Activated CD4-positive, alpha-beta memory T cell treated with anti-CD3 and anti-CD28 coated beads for 36 hours (primary cell): ENCODE data around the gene QRICH1. TPM values are rescaled to one million over a fixed set of nuclear protein-coding genes. Genes with fewer than 3 reads are reported as not detected.

Source experiments
- CTCF ChIA-PET: fragments of 350-600 bp; sonication (Branson Sonifier 250); formaldehyde crosslinking; loops from one replicate; lab custom pipeline; 2021; ENCODE audit warnings: antibody characterized with exemption, inconsistent platforms; lab: Charles Lee
- POLR2A ChIA-PET: fragments of 350-600 bp; sonication (Branson Sonifier 250); formaldehyde crosslinking; loops from one replicate; lab custom pipeline; 2021; ENCODE audit warnings: antibody characterized with exemption; lab: Charles Lee
- DNase-seq: peaks from one replicate; pipeline ENCODE4 v3.0.0-alpha.2; 2020
- H3K27ac Mint-ChIP-seq: one replicate; pipeline ENCODE4 v1.8.0; 2021; ENCODE audit warnings: mixed read lengths
- H3K27me3 Mint-ChIP-seq: one replicate; pipeline ENCODE4 v1.8.0; 2021; ENCODE audit warnings: mixed read lengths
- H3K36me3 Mint-ChIP-seq: one replicate; pipeline ENCODE4 v1.8.0; 2021; ENCODE audit warnings: mixed read lengths
- H3K4me1 Mint-ChIP-seq: one replicate; pipeline ENCODE4 v1.8.0; 2021; ENCODE audit warnings: low read depth, mixed read lengths
- H3K4me3 Mint-ChIP-seq: one replicate; pipeline ENCODE4 v1.8.0; 2021; ENCODE audit warnings: mild to moderate bottlenecking, mixed read lengths
- H3K9me3 Mint-ChIP-seq: one replicate; pipeline ENCODE4 v1.8.0; 2021; ENCODE audit warnings: mixed read lengths
- intact Hi-C: fragments of 100-400 bp; cut with micrococcal nuclease; formaldehyde crosslinking; loops from one replicate; pipeline ENCODE4 v1.15.1; 2023
- total RNA-seq, 2 experiments: library from RNA; stranded (reverse); gene quantifications; one replicate each; pipeline ENCODE4 v1.2.3, GENCODE V29; 2021

Gene QRICH1
- total RNA-seq, 2 experiments from 2014 or later: 124 to 128 TPM

DNA sequence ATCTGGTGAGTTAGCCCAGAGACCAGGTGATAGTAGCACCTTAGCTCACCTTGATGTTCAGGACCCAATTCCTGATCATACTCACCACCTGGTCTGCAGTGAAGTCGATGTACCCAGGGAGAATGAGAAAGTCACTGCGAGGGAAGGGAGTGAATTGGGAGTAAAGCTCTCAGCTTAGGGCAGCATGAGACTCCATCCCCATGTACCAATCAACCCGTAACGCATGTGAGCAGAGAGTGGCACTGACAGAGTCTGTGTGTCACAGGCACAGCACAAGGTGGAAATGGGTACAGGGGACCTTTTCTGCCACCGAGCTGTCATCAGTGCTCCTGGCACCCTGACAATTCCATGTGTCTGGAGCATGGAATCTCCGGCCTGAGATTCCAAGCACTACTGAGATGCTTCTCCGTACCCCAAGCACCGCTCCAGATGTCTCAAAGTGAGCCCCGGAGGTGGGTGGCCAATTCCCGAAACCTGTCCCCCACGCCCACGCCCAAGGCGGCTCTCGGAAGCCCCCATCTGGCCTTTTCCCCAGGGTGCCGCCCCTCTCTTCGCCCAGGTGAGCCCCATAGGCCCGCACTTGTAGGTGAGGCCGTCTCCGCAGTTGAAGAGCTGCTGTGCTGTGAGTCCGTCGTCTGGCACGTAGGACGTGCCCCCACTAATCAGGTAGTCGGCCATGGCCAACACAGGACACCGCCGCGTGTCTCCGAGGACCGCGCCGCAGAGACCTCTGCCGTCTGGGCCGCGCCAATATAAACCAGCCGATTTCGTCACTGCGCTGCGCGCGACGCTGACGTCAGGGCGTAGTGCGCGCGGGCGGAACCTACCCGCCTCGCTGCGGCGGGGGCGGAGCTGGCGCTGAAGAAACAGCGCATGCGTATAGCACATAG, 65.0 kb downstream of the QRICH1 start, which contains the start of gene IMPDH2:
Gene IMPDH2, minus strand, starts transcription at position 726 of the 890 bp plus-strand sequence. Its CDS starts 48 bp downstream, at position 678.
- POLR2A ChIA-PET: interaction anchor here (0.6 to 1.9 kb wide), 8 partner anchors 9 to 1933 kb away, joined by 3 to 21 read pairs (median 6); partner anchors contain the start of genes QRICH1, USP19 and WDR6
- Mint-ChIP-seq H3K9me3 (no peaks in the 10 kb centered on the region), H3K4me3 (peak within 1 kb of the TSS; percentile 86), H3K4me1 (peaks cover 43% of the 10 kb centered on the region), H3K27me3 (no peaks in the 10 kb centered on the region), H3K36me3 (peaks cover 62% of the 10 kb centered on the region), H3K27ac (peak within 1 kb of the TSS; percentile 89)
- intact Hi-C loops: loop anchor here (1.0 to 10.0 kb wide), 6 partner anchors 8 to 416 kb away; partner anchors contain the start of genes RHOA, TCTA and USP4
- CTCF ChIA-PET: interaction anchor here (0.6 to 1.8 kb wide), 9 partner anchors 8 to 65 kb away, joined by 3 to 13 read pairs (median 3); partner anchors contain the start of genes P4HTM and QRICH1
- peak; percentile 95 for DNase-seq

DNA sequence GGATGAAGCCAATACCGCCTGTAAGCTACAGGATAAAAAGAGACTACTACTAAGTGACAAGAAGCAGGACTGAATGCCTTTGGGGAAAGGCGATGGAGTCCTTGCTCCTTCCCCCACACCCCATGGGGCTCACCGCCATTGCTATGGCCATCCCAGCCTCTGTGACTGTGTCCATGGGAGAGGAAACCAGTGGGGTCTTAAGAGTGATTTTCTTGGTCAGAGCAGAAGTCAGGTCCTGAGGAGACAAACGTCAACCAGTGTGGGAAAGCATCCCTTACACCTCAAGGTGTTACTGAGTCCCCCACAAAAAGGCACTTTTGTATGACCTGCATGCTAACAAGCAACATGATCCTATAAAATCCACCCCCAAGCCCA, 65.6 kb downstream of the QRICH1 start:
- H3K36me3 Mint-ChIP-seq: peaks cover 67% of the 10 kb centered on the region

DNA sequence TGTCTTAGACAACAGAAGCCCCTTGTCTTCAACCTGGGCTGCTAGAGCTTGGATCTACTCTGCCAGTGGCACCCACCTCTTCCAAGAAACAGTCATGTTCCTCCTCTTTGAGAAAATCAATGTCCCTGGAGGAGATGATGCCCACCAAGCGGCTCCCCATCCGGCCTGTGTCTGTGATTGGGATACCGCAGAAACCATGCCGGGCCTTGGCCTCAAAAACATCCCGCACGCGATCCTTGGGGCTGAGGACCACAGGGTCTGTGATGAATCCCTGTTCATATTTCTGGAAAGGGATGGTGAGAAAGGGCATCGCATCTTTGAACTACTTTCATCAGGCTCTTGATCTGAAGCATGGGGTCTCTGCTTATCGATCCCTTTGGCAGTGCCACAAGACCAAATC, 66.2 kb downstream of the QRICH1 start:
- H3K4me1 Mint-ChIP-seq: peaks cover 54% of the 10 kb centered on the region
- intact Hi-C loops: loop anchor here (2.0 to 10.0 kb wide), 5 partner anchors 39 to 417 kb away; partner anchors contain the start of genes RHOA, TCTA and USP4
- no peak for DNase-seq
- H3K27ac Mint-ChIP-seq: peak overlapping the region; percentile 89
- POLR2A ChIA-PET: no interaction called here
- peaks cover 73% of the 10 kb centered on the region for H3K36me3 Mint-ChIP-seq
- CTCF ChIA-PET: no interaction called here
- no peaks in the 10 kb centered on the region for H3K27me3 Mint-ChIP-seq
- H3K4me3 Mint-ChIP-seq: peak overlapping the region; percentile 86
- H3K9me3 Mint-ChIP-seq: no peaks in the 10 kb centered on the region

More for the DNA sequence above, 65.6 kb downstream of the QRICH1 start:
- intact Hi-C loops: loop anchor here (2.0 to 10.0 kb wide), 5 partner anchors 39 to 417 kb away; partner anchors contain the start of genes RHOA, TCTA and USP4
- H3K27ac Mint-ChIP-seq: peak overlapping the region; percentile 89
- POLR2A ChIA-PET: interaction anchor here (1.8 to 1.9 kb wide), 4 partner anchors 8 to 66 kb away, joined by 9 to 21 read pairs (median 18); partner anchors contain the start of genes QRICH1 and WDR6
- no peaks in the 10 kb centered on the region for H3K9me3 Mint-ChIP-seq
- no peak for DNase-seq
- peaks cover 48% of the 10 kb centered on the region for H3K4me1 Mint-ChIP-seq
- CTCF ChIA-PET: interaction anchor here (0.7 to 1.8 kb wide), 2 partner anchors 41 to 65 kb away, joined by 3 to 10 read pairs; partner anchors contain the start of gene QRICH1
- H3K4me3 Mint-ChIP-seq: peak overlapping the region; percentile 86
- no peaks in the 10 kb centered on the region for H3K27me3 Mint-ChIP-seq

DNA sequence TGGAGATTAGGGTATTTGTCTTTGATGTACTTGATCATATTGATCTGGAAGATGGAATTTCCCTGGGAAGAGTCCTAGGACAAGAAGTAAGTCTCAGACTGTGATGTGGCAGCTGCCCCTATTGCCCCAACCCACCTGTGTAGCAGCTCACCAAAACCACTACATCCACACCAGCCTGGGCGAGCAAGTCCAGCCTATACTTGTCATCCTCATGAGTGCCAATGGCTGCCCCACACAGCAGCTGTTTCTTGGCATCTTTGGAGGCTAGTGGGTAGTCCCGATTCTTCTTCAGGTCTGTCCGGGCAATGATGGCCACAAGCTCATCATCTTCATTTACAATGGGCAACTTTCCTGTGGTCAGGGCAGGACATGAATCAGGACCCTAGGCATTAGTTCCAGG, 67.3 kb downstream of the QRICH1 start:
- DNase-seq: no peak
- Mint-ChIP-seq H3K9me3 (no peaks in the 10 kb centered on the region), H3K4me1 (peaks cover 54% of the 10 kb centered on the region), H3K4me3 (no peak overlapping the region), H3K36me3 (peaks cover 71% of the 10 kb centered on the region), H3K27ac (peak overlapping the region; percentile 18), H3K27me3 (no peaks in the 10 kb centered on the region)
- intact Hi-C loops: loop anchor here (10.0 kb wide), 3 partner anchors 318 to 418 kb away; partner anchors contain the start of genes RHOA, TCTA and USP4
- CTCF ChIA-PET: interaction anchor here (0.8 to 1.2 kb wide), 3 partner anchors 9 to 38 kb away, joined by 3 read pairs; partner anchors contain the start of genes DALRD3 and WDR6
- POLR2A ChIA-PET: interaction anchor here (0.7 kb wide), 1 partner anchor 68 kb away, joined by 3 read pairs; no protein-coding TSS in a partner anchor

DNA sequence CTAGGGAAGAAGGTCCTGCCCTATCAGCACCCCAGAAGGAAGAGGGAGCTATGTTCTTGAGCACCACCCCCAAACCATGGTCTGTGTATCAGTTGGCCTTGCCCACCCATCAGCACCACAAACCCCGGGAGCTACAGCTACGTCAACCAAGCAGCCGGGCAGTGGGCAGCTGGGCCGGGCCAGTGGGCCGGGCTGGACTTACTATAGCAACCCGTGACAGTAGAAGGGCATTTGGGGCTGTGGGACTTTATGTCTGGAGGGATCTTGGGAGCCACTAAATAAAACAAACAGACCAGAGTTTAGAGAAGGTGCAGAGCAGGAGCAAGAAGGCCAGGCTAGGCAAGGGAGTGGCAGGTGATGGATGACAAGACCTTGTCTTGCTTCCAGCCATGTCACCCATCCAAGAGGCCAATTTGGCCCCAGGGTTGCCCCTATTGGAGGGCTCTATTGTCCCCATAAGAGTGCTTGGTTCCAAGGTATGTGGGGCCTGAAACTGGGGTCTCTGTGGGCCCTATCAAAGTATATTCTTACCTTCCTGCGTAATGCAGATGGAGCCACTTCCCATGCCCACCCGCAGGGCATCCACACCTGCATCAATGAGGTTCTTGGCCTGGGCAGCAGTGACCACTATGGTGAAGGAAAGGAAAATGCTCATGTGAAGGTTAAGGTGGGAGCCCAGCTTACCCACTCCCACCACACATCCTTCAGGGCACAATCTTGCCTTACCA, 67.9 kb downstream of the QRICH1 start:
- POLR2A ChIA-PET: interaction anchor here (1.1 kb wide), 2 partner anchors 15 to 18 kb away, joined by 3 to 6 read pairs; partner anchors contain the start of gene WDR6
- Mint-ChIP-seq H3K27me3 (no peaks in the 10 kb centered on the region), H3K27ac (peak overlapping the region; percentile 24), H3K9me3 (no peaks in the 10 kb centered on the region), H3K4me3 (peak overlapping the region; percentile 18), H3K36me3 (peaks cover 69% of the 10 kb centered on the region), H3K4me1 (peaks cover 54% of the 10 kb centered on the region)
- intact Hi-C loops: loop anchor here (10.0 kb wide), 3 partner anchors 319 to 419 kb away; partner anchors contain the start of genes RHOA, TCTA and USP4
- CTCF ChIA-PET: interaction anchor here (1.0 to 1.2 kb wide), 3 partner anchors 8 to 68 kb away, joined by 3 read pairs; partner anchors contain the start of genes DALRD3, QRICH1 and WDR6
- DNase-seq: no peak

DNA sequence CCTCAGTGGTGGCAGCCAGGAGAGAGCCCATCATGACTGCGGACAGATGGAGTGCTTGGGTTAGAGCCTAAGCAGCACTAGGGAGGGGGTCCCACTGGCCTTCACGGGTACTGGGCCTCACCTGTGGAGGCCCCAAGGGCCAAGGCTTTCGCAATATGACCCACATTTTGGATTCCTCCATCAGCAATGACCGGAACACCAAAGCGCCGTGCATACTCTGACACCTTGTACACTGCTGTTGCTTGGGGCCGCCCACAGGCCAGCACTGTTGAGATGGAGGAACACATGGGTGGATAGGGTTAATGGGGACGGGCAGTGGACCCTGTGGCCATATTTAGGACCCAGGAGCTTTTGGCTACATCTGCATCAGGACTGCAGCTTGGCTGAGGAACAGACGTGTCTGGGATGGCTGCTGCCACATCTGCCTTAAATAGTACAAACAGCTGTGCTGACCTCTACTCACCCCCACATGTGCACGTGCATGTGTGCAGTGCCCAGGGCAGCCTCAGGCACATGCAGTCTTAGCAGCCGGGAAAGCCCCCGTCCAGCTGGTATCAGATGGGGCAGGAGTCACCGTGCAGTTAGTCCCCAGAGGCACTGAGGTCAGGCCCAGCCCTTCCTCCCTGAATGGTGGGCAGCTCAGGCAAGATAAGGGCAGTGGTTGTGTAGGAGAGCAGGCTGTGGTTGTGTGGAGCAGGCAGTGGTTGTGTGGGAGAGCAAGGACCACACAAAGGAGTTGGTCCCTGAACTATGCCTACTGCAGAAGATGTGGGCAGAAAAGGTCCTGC, 68.7 kb downstream of the QRICH1 start:
- no peaks in the 10 kb centered on the region for H3K27me3 Mint-ChIP-seq
- H3K9me3 Mint-ChIP-seq: no peaks in the 10 kb centered on the region
- DNase-seq: no peak
- peaks cover 55% of the 10 kb centered on the region for H3K4me1 Mint-ChIP-seq
- H3K36me3 Mint-ChIP-seq: peaks cover 65% of the 10 kb centered on the region
- CTCF ChIA-PET: interaction anchor here (1.0 to 6.3 kb wide), 2 partner anchors 36 to 69 kb away, joined by 3 to 88 read pairs; partner anchors contain the start of genes P4HTM and QRICH1
- peak overlapping the region; percentile 18 for H3K4me3 Mint-ChIP-seq
- H3K27ac Mint-ChIP-seq: peak overlapping the region; percentile 24
- intact Hi-C loops: loop anchor here (10.0 kb wide), 3 partner anchors 320 to 420 kb away; partner anchors contain the start of genes RHOA, TCTA and USP4
- POLR2A ChIA-PET: interaction anchor here (0.8 to 9.7 kb wide), 4 partner anchors 14 to 65 kb away, joined by 3 to 135 read pairs (median 5); partner anchors contain the start of gene WDR6

DNA sequence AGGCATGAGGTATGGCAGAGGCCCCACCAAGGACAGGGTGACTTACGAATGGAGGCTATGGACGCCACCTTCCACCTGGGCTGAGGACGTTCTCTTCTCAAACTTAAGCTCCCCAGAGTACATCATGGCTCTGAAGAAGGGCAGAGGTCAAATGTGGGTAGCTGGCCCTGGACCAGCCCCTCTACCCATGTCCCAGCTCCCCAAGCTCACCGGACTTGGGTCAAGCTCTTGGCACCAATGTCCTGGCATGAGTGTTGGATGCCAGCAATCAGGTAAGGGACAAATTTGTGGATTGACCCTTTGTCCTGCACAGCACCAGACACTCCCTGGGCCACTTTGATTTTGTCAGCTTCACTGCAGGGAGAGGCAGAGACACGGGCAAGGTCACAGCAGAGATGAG, 69.4 kb downstream of the QRICH1 start:
- CTCF ChIA-PET: interaction anchor here (1.3 to 6.3 kb wide), 2 partner anchors 17 to 35 kb away, joined by 5 to 88 read pairs; partner anchors contain the start of genes P4HTM and WDR6
- no peak for DNase-seq
- POLR2A ChIA-PET: interaction anchor here (0.7 to 9.7 kb wide), 4 partner anchors 15 to 70 kb away, joined by 3 to 135 read pairs (median 4); partner anchors contain the start of genes QRICH1 and WDR6
- Mint-ChIP-seq H3K36me3 (peaks cover 62% of the 10 kb centered on the region), H3K9me3 (no peaks in the 10 kb centered on the region), H3K27ac (no peak overlapping the region), H3K4me1 (peaks cover 60% of the 10 kb centered on the region), H3K27me3 (no peaks in the 10 kb centered on the region), H3K4me3 (no peak overlapping the region)
- intact Hi-C loops: loop anchor here (5.0 to 10.0 kb wide), 4 partner anchors 307 to 420 kb away; partner anchors contain the start of genes IP6K2, RHOA, TCTA and USP4

DNA sequence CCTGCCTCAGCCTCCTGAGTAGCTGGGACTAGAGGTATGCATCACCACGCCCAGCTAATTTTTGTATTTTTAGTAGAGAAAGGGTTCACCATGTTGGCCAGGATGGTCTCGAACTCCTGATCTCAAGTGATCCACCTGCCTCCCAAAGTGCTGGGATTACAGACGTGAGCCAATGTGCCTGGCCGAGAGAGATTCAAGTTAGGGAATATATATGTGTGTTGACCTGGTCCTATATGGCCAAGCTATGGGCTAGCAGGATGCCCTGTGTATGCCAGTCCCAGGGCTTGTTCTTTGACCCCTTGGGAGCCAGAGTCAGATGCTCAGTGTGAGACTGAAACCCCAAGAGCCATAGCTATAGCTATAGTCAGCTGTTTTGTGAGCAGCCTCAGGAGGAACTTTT, 70.1 kb downstream of the QRICH1 start:
- CTCF ChIA-PET: interaction anchor here (1.3 to 6.3 kb wide), 2 partner anchors 16 to 35 kb away, joined by 5 to 88 read pairs; partner anchors contain the start of genes P4HTM and WDR6

DNA sequence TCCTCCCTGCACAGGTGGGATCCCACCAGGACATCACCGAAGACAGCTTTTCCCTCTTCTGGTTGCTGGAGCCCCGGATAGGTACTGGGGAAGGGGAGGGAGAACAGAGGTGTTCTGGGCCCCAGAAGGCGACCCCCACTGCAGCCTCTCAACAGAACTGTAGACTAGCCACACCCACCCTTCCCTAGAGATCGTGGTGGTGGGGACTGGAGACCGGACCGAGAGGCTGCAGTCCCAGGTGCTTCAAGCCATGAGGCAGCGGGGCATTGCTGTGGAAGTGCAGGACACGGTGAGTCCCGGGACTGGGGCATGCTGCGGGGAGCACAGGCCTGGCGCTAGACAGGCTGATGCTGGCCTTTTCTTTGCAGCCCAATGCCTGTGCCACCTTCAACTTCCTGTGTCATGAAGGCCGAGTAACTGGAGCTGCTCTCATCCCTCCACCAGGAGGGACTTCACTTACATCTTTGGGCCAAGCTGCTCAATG, 71.1 kb downstream of the QRICH1 start:
- intact Hi-C loops: loop anchor here (5.0 to 10.0 kb wide), 4 partner anchors 305 to 422 kb away; partner anchors contain the start of genes IP6K2, RHOA, TCTA and USP4
- ChIA-PET POLR2A (interaction anchor here (1.0 to 9.7 kb wide), 9 partner anchors 9 to 550 kb away, joined by 3 to 135 read pairs (median 10); partner anchors contain the start of genes ARIH2, P4HTM, QRICH1 and USP4), CTCF (interaction anchor here (1.2 to 6.3 kb wide), 8 partner anchors 8 to 426 kb away, joined by 3 to 88 read pairs (median 17); partner anchors contain the start of genes P4HTM, QRICH1 and WDR6)
- Mint-ChIP-seq H3K9me3 (no peaks in the 10 kb centered on the region), H3K4me3 (peak overlapping the region; percentile 97), H3K27ac (peak overlapping the region; percentile 98), H3K27me3 (no peaks in the 10 kb centered on the region), H3K4me1 (peaks cover 57% of the 10 kb centered on the region), H3K36me3 (peaks cover 50% of the 10 kb centered on the region)
- peak; percentile 31 for DNase-seq

More for the DNA sequence above, 70.1 kb downstream of the QRICH1 start:
- Mint-ChIP-seq H3K36me3 (peaks cover 58% of the 10 kb centered on the region), H3K27ac (peak overlapping the region; percentile 58), H3K27me3 (no peaks in the 10 kb centered on the region), H3K4me1 (peaks cover 64% of the 10 kb centered on the region), H3K9me3 (no peaks in the 10 kb centered on the region), H3K4me3 (peak overlapping the region; percentile 97)
- POLR2A ChIA-PET: interaction anchor here (0.7 to 9.7 kb wide), 4 partner anchors 14 to 71 kb away, joined by 3 to 135 read pairs (median 4); partner anchors contain the start of genes P4HTM, QRICH1 and WDR6
- no peak for DNase-seq
- intact Hi-C loops: loop anchor here (5.0 to 10.0 kb wide), 4 partner anchors 306 to 421 kb away; partner anchors contain the start of genes IP6K2, RHOA, TCTA and USP4
